Panc1 (cell line): ENCODE measurements around the gene DTD1.

ENCODE experiments used
- CTCF ChIP-seq: fragments of 450-650 bp; IDR thresholded peaks from 2 replicates; pipeline ENCODE4 v1.5.1; 2017; ENCODE audit warnings: mild to moderate bottlenecking
- POLR2AphosphoS5 ChIP-seq: IDR thresholded peaks from 2 replicates; pipeline ENCODE4 v1.6.1; 2012; ENCODE audit warnings: mild to moderate bottlenecking, low read depth, low read length, moderate library complexity
- REST ChIP-seq, 2 experiments: IDR thresholded peaks; 2 replicates each; pipeline ENCODE4 v1.6.1; 2011 to 2012; ENCODE audit warnings: low read depth in 2 of 2, control low read depth in 1 of 2, low read length in 1 of 2, mild to moderate bottlenecking in 1 of 2, moderate library complexity in 1 of 2; ENCODE audit not compliant: insufficient read depth in 1 of 2
- TCF7L2 ChIP-seq: IDR thresholded peaks from 2 replicates; pipeline ENCODE4 v1.6.1; 2011; ENCODE audit warnings: mild to moderate bottlenecking, low read depth, low read length, inconsistent platforms

- TF ChIP-seq REST (IDR thresholded peaks at IDR 0.05; ENCODE audit: insufficient read depth in 1 of 2, low read depth in 2 of 2, low read length in 1 of 2): no peak
- TF ChIP-seq CTCF: no peak
- TF ChIP-seq POLR2AphosphoS5: no peak
- no peak for TF ChIP-seq TCF7L2
Measured at GRCh38 chr20:18705910-18706309, 118.1 kb downstream of the DTD1 start.
